KOPT-K1 (cell line): ENCODE results near the gene DEPDC1B.
"Not testable (repeated sequence)": the region's sequence is repeated elsewhere in the genome, so short reads cannot be mapped to it uniquely, and the experiment has no call there.

Experiments used
- H3K27ac ChIP-seq: fragments of 200-600 bp; sonication (generic); 2 replicates; pipeline ENCODE4 v1.5.1; 2016; ENCODE audit warnings: antibody characterized with exemption, mild to moderate bottlenecking, low read depth, low read length; ENCODE audit not compliant: poor library complexity, severe bottlenecking
- H3K36me3 ChIP-seq: fragments of 200-600 bp; sonication (generic); 2 replicates; pipeline ENCODE4 v1.5.1; 2017; ENCODE audit warnings: antibody characterized with exemption, mild to moderate bottlenecking, low read length, moderate library complexity; ENCODE audit not compliant: insufficient read depth
- H3K9me3 ChIP-seq: fragments of 200-600 bp; sonication (generic); 2 replicates; pipeline ENCODE4 v1.5.1; 2017; ENCODE audit warnings: antibody characterized with exemption, low read length, mild to moderate bottlenecking; ENCODE audit not compliant: insufficient read depth, poor library complexity, severe bottlenecking

DEPDC1B gene, protein sequence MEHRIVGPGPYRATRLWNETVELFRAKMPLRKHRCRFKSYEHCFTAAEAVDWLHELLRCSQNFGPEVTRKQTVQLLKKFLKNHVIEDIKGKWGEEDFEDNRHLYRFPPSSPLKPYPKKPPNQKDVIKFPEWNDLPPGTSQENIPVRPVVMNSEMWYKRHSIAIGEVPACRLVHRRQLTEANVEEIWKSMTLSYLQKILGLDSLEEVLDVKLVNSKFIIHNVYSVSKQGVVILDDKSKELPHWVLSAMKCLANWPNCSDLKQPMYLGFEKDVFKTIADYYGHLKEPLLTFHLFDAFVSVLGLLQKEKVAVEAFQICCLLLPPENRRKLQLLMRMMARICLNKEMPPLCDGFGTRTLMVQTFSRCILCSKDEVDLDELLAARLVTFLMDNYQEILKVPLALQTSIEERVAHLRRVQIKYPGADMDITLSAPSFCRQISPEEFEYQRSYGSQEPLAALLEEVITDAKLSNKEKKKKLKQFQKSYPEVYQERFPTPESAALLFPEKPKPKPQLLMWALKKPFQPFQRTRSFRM

DNA sequence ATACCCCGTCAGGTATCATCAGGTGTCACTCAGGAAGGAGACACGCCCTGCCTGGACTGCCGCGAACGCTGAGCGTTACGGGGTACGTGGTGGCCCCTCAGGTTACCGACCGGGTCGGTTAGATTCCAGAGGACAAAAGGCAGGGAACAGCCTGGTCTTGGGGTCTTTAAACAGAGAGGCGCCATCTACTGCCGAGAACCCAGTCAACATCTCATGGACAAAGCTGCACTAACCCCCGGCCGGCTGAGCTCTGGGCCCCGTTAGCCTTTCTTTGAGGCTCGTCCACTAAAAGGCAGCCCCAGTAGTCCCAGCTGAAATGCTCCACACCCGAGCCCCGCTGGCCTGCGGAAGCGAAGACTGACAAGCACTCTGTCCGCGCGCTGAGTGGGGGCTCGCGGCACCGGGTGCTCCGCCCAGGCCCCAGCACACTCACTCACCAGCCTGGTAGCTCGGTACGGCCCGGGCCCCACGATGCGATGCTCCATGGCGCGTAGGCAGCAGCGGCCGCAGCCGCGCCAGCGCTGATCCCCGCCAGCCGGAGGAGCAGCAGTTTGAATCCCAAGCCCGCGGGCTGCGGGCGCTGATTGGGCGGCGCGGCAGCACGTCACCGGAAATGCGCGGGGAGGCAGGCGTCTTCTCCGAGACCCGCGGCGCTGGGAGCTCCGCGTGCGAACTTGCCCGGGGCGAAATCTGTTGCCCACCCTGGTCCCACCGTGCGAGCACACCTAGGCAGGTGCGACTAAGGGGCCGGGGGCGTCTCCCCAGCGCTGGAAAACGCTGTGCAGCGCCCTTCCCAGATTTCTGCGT lies at the start of gene DEPDC1B:
TSS of gene DEPDC1B (minus strand) at position 558 of the 807 bp plus-strand sequence. CDS start at position 485, 73 bp downstream.
- peaks cover 5% of the 10 kb centered on the region for H3K9me3 ChIP-seq
- peaks cover 6% of the 10 kb centered on the region; the same call in 1 of the 2 replicates for H3K36me3 ChIP-seq
- H3K27ac ChIP-seq = peak within 1 kb of the TSS; percentile 89

DNA sequence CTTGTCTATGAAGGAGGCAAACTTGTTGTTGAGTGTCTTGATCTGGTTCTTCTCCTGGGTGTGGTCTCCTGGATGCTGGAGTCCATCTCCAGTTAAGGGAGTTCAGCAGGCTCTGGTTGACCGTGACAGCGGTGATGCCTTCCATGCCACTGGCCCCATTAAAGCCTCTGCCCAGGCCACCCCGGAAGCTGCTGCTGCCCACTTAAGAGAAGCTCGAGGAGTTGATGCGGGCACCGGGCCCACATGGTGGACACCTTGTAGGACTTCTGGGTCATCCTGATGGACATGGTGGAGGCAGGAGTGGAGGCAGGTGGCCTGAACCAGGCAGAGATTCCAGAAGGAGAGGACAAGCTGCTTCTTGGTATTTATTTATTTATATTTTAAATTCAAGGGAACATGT lies 44.7 kb upstream of the DEPDC1B start:
- H3K9me3 ChIP-seq = peaks cover 7% of the 10 kb centered on the region
- H3K36me3 ChIP-seq = no peaks in the 10 kb centered on the region
- no peak overlapping the region for H3K27ac ChIP-seq

- peaks cover 7% of the 10 kb centered on the region for H3K9me3 ChIP-seq
- no peaks in the 10 kb centered on the region for H3K36me3 ChIP-seq
- H3K27ac ChIP-seq = no peak overlapping the region
Measured at GRCh38 chr5:60743511-60744314, 43.7 kb upstream of the DEPDC1B start.

- no peak overlapping the region for H3K27ac ChIP-seq
- peaks cover 7% of the 10 kb centered on the region for H3K9me3 ChIP-seq
Measured at GRCh38 chr5:60740322-60740721, 40.4 kb upstream of the DEPDC1B start.

GRCh38 chr5:60738933-60739332 lies 39.0 kb upstream of the DEPDC1B start:
- H3K27ac ChIP-seq = no peak overlapping the region
- no peaks in the 10 kb centered on the region for H3K36me3 ChIP-seq
- H3K9me3 ChIP-seq = peaks cover 7% of the 10 kb centered on the region

More at GRCh38 chr5:60740322-60740721, 40.4 kb upstream of the DEPDC1B start:
- no peaks in the 10 kb centered on the region for H3K36me3 ChIP-seq

DNA sequence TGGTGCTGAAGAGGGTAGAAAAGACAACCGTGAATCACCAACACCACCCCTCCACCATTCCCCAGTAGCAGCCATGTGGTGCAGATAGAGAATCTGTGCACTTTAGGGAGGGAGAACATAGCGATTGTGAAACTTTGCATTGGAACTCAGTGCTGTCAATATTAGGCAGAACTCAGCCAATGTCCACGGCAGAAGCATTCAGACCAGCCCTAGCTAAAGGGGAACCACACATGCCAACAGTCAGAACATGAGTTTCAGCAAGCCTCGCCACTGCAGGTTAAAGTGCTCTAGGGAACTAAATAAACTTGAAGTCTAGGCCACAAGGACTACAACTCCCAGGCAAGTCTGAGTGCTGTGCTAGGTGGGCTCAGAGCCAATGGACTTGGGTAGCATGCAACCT lies 38.5 kb upstream of the DEPDC1B start:
- peaks cover 7% of the 10 kb centered on the region for H3K9me3 ChIP-seq
- no peak overlapping the region for H3K27ac ChIP-seq
- H3K36me3 ChIP-seq = no peaks in the 10 kb centered on the region

GRCh38 chr5:60730858-60731257 lies 30.9 kb upstream of the DEPDC1B start:
- H3K36me3 ChIP-seq, H3K27ac ChIP-seq, H3K9me3 ChIP-seq: not testable (repeated sequence)

- H3K36me3 ChIP-seq = no peaks in the 10 kb centered on the region
- H3K9me3 ChIP-seq = no peaks in the 10 kb centered on the region
- H3K27ac ChIP-seq = no peak overlapping the region
Measured at GRCh38 chr5:60727033-60727679, 27.2 kb upstream of the DEPDC1B start.

DNA sequence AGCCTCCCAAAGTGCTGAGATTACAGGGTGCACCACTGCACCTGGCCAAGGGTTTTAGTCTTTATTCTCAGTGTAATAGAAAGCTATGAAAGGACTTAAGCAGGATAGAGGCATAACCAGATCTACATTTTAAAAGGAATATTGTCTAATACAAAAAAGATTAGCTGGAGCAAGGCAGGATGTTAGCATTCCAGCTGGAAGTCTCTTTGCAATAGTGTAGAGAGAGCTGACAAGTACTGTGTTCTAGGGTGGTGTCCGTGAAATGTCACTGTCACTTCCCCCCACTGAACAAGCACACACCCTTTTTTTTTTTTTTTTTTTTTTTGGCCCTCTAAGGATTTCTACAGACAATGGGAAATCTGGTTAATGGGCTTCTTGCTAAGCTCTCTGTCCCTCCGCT lies 24.2 kb upstream of the DEPDC1B start:
- no peaks in the 10 kb centered on the region for H3K9me3 ChIP-seq
- H3K27ac ChIP-seq = no peak overlapping the region
- H3K36me3 ChIP-seq = no peaks in the 10 kb centered on the region

- Histone ChIP-seq H3K27ac (no peak overlapping the region), H3K9me3 (no peaks in the 10 kb centered on the region), H3K36me3 (no peaks in the 10 kb centered on the region)
Measured at GRCh38 chr5:60722416-60722815, 22.4 kb upstream of the DEPDC1B start.

DNA sequence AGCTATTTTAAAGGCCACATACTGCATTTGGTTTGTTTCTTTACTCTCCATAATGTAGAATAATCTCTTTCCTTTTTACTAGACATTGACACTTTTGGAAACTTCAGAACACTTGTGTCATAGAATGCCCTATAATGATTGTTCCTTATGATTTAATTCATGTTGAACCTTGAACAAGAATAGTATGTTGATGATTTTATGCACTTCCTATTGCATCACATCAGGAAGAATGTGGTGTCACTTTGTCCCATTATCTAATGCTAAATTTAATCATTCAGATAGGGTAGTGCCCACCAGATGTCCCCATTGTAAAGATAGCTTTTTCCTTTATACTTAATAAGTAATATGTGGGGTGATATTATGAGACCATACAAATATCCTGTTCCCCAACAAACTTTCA lies 19.4 kb upstream of the DEPDC1B start:
- Histone ChIP-seq H3K27ac (no peak overlapping the region), H3K9me3 (no peaks in the 10 kb centered on the region), H3K36me3 (no peaks in the 10 kb centered on the region)

- H3K27ac ChIP-seq = no peak overlapping the region
- no peaks in the 10 kb centered on the region for H3K9me3 ChIP-seq
- no peaks in the 10 kb centered on the region for H3K36me3 ChIP-seq
Measured at GRCh38 chr5:60718166-60718892, 18.4 kb upstream of the DEPDC1B start.

GRCh38 chr5:60715201-60715928 lies 15.4 kb upstream of the DEPDC1B start:
- not testable (repeated sequence) for H3K9me3 ChIP-seq, H3K27ac ChIP-seq, H3K36me3 ChIP-seq
